Fibroblast of the aortic adventitia (primary cell): ENCODE results near the gene UBAP2L. TPM values are rescaled to one million over a fixed set of nuclear protein-coding genes. Genes with fewer than 3 reads are reported as not detected.

Experiments used
- DNase-seq: peaks from one replicate; pipeline ENCODE4 v3.0.0-alpha.2; 2010; ENCODE audit warnings: low read depth
- H3K4me3 ChIP-seq: 2 replicates; pipeline ENCODE4 v1.5.1; 2011; ENCODE audit warnings: low read depth, mild to moderate bottlenecking, control low read depth, low read length, moderate library complexity
- CTCF ChIP-seq: IDR thresholded peaks from 2 replicates; pipeline ENCODE4 v1.5.1; 2011; ENCODE audit warnings: mild to moderate bottlenecking, low read length, control low read depth, inconsistent platforms; ENCODE audit not compliant: insufficient read depth
- total RNA-seq: library from RNA; depleted of rRNA; stranded (reverse); fragments of >200 nt; gene quantifications from 2 replicates; pipeline ENCODE4 v1.2.3, GENCODE V29; 2012; ENCODE audit warnings: low replicate concordance

UBAP2L gene
- total RNA-seq, 1 donor = 121 TPM

DNA sequence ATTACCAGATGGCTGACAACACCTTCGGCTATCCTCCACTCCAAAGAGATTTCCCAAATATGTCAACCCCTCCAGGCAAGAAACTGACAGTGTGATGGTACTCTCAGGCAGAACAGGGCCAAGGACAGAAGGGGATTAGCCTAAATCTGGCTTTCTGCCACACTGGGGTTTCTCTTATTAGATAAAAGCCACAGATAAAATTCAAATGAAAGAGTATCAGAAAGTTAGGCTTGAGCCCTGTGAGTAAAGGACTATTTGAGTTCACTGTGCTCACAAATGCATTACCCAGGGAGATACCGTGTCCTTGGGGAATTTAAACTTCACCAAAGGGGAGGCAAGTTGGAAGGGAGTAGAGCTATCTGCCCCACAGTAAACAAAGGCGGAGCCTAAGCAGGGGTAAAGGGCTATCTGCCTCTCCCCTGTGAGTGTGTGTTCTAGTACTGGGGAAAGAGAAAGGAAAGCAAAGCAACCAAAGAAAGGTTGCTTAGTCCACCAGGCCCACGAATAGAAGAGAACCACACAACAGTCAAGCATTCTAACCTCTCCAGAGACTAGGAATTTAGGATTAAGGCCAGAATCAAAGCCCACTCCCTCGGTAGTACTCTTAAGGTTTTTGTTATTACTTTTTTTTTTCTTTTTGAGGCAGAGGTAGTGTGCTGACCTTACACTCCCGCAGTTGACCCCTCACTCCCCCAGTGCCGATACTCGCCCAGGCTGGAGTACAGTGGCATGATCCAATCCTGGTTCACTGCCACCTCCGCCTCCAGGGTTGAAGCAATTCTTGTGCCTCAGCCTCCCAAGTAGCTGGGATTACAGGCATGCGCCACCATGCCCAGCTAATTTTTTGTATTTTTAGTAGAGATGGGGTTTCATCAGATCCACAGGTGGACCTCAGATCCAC, 41.6 kb upstream of the UBAP2L start:
- no peak overlapping the region for H3K4me3 ChIP-seq
- TF ChIP-seq CTCF = no peak
- peak; percentile 30 for DNase-seq

GRCh38 chr1:154179946-154180687, 40.6 kb upstream of the UBAP2L start:
- TF ChIP-seq CTCF = no peak
- no peak for DNase-seq
- H3K4me3 ChIP-seq = peak overlapping the region; percentile 22

- peak overlapping the region; percentile 100 for H3K4me3 ChIP-seq
- DNase-seq = no peak
- TF ChIP-seq CTCF = no peak
Measured at GRCh38 chr1:154181944-154182343, 38.8 kb upstream of the UBAP2L start.

DNA sequence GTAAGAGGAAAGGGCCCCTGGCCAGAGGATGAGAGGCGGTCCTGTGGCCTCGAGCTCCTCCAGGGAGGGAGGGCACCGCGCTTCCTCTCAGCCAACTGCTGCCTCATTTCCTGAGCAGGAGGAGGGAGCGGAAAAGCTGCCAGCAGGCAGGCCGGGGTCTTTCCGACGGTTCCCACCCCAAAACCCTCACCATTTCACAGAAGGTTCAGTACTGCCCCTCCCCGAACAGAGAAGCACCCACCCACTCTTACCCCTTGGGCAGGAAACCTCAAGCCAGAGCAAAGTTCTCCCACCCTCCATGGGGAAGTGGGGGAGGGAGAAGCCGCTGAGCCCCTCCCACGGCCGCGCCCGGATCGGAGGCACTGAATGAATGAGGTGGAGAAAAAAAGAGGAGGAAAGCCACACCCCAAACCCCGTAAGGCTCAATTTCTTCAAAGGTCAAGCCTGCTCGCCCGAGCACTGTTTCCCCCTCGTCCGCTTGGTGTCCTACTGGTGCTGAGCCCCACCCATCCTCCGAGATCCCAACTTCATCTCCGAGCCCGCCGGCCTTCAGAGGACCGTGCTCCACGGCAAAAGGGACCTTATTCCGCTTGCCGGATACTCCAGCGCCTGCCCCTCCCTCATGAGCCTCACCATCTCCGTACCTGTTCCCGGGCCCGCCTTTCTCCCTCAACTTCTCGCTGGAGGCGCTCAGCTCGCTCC, 38.3 kb upstream of the UBAP2L start:
- peak; percentile 4 for TF ChIP-seq CTCF
- H3K4me3 ChIP-seq = peak overlapping the region; percentile 100
- peak; percentile 73 for DNase-seq

GRCh38 chr1:154183046-154183915, 37.5 kb upstream of the UBAP2L start:
- no peak for TF ChIP-seq CTCF
- H3K4me3 ChIP-seq = peak overlapping the region; percentile 100
- peak; percentile 92 for DNase-seq

DNA sequence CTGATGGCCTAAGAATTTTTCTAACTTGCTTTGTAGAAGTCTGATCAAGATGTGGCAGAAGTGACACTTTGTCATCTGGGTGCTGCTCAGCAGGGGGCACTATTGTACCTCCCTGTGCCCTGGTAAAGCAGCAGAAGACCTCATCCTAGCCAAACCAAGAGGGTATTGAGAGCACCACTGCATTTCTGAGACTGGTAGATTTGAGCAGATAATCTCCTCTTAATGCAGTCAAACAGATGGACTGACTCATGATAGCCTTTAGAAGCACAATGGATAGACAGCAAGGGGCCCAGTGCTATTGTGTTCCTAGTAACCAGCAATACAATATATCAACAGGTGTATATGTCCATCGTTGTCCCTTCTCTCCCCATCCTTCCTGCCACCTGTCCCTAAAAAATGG, 34.6 kb upstream of the UBAP2L start:
- DNase-seq = peak; percentile 42
- TF ChIP-seq CTCF = peak; percentile 35
- no peak overlapping the region for H3K4me3 ChIP-seq
